Measurements from ENCODE around the gene PSME1.

The PSME1 gene

DNA sequence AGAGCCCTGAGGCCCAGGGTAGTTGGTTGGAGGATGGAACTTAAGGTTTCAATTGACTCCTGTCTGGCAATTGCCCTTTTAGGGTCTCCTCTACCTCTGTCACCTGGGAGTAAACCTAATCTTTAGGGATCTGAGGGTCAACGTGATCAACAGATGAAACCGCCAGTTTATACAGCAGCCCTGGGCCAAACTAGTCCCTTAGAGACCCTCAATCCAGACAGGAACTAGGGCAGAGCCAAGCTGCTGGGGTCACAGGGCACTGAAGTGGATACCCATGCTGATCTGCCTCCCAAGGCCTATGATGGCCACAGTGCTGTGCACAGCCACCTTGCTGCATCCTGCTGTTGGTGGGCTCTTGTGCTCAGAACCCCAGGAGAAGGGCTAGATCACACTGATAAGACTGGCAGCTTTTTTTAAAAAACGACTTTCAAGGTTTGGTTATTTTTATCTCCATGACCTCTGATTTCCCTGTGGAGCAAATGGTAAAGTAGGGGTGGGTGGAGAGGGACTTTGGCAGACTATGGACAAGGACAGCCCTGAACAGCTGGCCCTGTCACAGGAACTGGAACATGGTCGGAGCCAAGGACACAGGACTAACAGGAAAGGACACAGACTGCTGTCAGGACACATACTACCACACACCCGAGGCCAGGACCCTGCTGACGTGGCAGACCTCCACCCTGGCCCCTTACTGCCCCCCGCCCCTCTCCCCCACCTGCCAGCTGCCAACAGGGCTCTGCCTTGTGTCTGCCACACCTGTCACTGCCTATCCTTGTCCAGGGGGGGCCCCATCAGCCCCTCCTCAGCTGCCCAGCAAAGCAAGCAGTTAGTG is 5.1 kb upstream of the PSME1 start:
- peak in 1 of 2 experiments; percentile 74 for DNase-seq

- no peak for DNase-seq
Measured at GRCh38 chr14:24131549-24131966, 4.4 kb upstream of the PSME1 start.

- DNase-seq, result no peak
Measured at GRCh38 chr14:24132061-24132685, 3.8 kb upstream of the PSME1 start.

- no peak for DNase-seq
Measured at GRCh38 chr14:24132976-24133375, 3.0 kb upstream of the PSME1 start.

DNA sequence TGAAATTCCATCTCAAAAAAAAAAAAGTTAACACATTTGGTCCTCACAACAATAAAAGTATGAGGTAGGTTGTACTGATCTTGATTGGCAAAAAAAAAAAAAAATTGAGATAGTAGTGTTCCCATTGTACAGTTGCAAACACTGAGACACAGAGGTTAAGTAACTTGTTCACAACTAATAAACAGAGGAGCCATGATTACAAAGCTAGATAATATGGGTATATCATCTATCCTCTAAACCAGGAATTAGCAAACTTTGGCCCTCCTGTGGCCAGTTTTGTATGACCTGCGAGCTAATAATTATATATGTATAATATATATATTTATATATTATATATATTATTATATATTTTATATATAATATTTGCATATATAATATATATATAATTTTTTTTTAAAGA is 2.3 kb upstream of the PSME1 start:
- no peak for DNase-seq

DNA sequence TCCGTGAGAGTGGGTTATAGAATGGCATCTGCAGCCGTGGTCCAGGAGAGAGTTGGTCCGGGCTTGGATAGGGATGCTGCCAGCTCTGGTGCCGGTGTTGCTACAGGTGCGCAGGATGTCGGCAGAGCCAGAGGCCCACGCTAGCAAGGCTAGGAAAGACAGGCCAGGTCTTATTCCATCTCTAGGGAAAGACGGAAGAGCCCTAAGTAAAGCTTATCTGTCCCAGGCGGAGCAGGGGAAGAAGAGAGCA is 485 bp upstream of the PSME1 start:
- DNase-seq, result no peak

DNA sequence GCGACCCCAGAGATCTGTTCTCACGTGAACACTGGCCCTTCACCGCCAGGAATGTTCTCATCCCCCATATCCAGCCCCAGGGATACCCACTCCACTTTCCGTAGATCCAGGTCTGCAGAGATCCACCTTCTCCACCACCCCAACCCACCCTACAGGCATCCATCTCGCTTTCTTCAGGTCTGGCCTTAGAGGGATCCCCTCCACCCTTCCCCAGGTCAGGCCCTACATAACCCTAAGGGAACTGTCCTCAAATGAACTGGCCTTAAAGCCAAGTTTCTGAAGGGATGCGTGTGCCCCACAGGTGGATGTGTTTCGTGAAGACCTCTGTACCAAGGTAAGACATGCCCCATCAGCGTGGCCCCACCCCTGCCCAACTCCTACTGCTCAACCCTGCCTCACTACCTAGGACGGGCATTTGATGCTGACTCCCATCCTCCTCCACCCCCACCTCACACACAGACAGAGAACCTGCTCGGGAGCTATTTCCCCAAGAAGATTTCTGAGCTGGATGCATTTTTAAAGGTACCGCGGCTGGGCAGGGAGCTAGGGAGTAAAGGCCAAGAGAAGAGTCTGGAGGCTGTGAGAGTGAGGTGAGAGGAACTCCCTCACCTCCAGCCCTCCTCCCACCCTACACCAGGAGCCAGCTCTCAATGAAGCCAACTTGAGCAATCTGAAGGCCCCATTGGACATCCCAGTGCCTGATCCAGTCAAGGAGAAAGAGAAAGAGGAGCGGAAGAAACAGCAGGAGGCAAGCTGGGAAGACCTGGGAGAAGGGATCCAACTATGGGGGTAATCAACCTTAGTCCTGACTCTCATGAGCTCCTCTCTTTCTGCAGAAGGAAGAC is 912 bp downstream of the PSME1 start:
- peak in 1 of 2 experiments; percentile 40 for DNase-seq

- no peak for DNase-seq
Measured at GRCh38 chr14:24137529-24138395, 1.8 kb downstream of the PSME1 start.

DNA sequence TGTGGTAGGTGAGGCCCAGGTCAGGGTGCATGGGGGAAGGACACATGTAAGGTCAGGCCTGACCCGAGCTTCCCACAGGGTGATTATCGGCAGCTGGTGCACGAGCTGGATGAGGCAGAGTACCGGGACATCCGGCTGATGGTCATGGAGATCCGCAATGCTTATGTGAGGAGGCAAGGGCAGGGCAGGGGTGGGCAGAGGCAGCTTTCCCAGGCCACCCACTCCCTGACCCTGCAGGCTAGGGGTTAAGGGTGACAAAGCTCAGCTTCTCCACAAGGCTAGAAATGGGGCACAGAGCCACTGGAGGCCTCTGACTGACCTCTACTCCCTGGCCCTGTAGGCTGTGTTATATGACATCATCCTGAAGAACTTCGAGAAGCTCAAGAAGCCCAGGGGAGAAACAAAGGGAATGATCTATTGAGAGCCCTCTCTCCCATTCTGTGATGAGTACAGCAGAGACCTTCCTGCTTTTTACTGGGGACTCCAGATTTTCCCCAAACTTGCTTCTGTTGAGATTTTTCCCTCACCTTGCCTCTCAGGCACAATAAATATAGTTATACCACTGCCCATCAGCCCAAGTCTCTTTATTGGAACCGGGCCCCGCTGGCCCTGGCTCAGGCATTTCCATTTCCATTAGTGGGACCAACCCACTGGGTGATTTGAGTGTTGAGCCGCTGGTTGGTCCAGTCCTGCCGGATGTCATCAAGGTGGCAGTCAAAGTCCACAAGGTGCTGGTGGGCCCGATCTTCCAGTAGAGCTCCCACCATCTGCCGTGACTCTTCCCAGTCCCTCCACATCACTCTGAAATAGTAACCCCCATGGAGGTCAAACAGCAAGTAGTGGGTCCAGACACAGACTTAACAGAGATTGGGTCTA is 2.6 kb downstream of the PSME1 start:
- no peak for DNase-seq

DNA sequence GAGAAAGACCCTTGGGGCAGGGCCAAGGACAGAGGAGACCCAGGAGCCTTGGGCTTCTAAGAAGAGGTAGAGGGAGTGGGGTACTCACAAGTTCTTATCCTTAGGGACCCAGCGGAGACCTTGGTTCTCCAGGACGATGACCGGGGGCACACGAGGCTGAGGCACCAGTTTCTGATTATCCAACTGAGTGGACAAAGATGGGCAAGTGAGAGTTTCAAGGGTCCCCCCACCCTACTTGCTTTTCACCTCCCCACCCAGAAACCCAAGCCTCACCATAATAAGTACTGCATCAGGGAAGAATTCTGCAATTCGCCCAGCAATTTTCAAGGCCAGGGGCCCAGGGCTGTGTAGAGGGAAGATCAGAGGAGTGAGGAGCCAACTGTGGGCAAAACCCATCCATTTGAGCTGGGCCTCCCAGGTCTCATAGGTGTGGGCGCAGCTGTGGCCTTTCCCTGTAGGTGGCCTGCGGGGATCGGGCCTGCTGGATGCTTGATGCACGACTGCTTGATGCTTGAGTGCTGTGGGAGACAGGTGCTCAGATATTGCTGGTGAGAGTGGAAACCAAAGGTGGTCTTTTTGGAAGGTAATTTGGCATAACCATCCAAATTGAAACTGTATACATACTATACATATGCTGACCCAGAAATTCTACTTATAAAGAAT is 3.4 kb downstream of the PSME1 start:
- DNase-seq, result peak in 1 of 2 experiments; percentile 44

DNA sequence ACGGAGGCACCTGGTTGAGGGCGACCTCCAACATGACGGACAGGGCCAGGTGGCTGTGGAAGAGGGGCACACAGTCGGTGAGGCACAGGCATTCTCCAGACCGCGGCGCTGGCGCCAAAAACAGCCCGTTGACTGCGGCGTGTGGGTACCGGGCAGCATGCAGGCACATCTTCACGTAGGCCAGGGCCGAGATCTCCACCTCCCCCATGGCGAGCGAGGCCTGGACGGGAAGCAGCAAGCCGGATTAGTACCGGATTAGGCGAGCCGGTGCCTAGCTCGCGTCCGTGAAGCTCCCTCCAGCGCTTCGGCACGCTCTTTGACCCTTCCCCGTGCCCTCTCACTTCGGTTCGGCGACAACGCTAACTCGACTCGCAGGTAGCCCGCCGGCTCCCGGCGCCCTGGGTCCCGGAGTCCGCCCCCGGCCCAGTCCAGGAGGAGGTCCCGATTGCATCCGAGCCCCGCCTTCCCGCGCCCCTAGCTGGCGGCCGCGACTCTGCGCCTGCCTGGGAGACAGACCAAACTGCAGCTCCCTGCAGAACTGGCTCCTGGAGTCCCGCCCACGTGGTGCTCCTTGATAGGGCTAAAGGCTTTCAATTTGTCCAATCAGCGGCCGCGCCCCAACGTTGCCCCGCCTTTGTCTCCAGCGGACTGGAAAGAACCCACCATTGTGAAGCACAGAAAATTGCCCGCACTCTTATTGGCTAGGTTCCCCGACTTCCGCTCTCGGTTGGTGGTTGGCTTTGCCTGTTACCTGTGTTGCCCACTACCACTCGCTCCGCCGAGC is 5.3 kb downstream of the PSME1 start, which contains the start of gene EMC9:
EMC9 (minus strand) TSS at position 495 of the 784 bp plus-strand sequence; CDS start at position 208, 287 bp downstream.
- peak; percentile 100 for DNase-seq

DNA sequence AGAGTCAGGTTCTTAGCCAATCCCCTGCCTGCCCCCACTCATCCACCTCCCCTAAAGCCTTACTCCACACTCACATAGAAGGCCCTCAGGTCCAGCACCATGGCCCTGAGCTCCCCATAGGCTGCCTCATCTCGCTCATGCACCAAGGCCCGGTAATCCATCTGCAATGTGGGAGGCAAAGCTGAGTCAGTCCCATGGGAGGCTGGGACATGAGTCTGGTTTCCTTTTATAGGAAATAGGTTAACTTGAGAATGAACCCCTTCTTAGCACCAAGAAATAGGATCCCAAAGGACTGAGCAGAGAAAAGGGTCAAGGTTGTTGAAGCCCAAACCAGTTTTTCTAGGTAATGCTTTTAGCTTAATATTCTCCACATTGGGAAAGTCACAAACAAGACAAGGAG is 7.5 kb downstream of the PSME1 start:
- DNase-seq, result no peak

- DNase-seq, result no peak
Measured at GRCh38 chr14:24144451-24144850, 8.5 kb downstream of the PSME1 start.

DNA sequence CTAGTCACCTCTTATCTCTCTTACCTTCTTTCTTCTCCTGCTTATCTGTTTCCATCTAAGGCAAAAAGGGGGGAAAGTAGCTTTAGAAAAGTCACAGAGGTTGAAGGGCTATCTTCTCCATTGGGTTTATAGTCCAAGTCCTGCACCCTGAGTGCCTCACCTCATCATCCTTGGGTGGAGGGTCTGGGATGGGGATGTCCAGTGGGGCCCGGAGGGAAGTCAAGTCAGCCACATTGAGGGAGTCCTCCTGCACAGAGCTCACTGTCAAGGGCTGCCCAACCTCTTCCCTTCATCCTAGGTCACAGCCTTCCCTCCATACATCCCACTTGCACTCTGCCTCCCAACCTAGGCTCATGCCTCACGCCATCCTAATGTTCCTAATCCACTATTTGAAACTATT is 9.2 kb downstream of the PSME1 start:
- no peak for DNase-seq

- DNase-seq, result no peak
Measured at GRCh38 chr14:24145690-24146452, 9.9 kb downstream of the PSME1 start.

GRCh38 chr14:24146453-24146977 is 10.5 kb downstream of the PSME1 start, which contains the start of gene PSME2:
Gene PSME2 (minus strand): TSS chr14:24146610. CDS start chr14:24146581, 29 bp downstream.
- DNase-seq, result peak; percentile 99

- peak; percentile 99 to 100 for DNase-seq
Measured at GRCh38 chr14:24146978-24147760, 11.2 kb downstream of the PSME1 start, which contains the start of gene RNF31. Gene RNF31 (plus strand): TSS chr14:24147498. CDS start chr14:24147699, 201 bp downstream.

Measured in NCI-H524 (cell line).